ENCODE results near the gene TTC21A. TPM values are rescaled to one million over a fixed set of nuclear protein-coding genes. Genes with fewer than 3 reads are reported as not detected.

TTC21A gene
- total RNA-seq, 1 donor, result 3.8 TPM

DNA sequence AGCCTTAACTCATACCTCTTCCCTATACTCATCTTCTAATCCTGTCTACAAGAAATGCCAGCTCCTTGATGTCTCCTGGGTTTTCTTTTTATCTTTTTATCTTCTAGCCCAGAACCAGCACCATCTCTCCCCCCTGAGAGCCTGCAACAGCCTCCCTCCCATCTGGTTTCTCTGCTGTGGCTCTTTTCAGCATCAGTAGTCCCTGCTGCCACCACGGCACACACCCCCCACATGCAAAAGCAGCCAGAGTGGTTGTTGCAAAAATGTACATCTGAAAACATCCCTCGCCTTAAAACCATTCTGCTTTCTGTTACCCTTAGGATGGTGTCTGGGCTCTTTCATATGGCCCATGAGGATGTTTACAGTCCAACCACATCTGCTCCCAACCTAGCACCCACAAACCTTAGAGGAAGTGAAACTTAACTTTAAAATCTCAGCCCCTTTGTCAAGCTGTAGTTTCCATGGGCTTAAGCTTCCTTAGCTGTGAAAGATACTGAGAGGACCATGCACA lies 775 bp downstream of the TTC21A start:
- TF ChIP-seq, protein P1, sequence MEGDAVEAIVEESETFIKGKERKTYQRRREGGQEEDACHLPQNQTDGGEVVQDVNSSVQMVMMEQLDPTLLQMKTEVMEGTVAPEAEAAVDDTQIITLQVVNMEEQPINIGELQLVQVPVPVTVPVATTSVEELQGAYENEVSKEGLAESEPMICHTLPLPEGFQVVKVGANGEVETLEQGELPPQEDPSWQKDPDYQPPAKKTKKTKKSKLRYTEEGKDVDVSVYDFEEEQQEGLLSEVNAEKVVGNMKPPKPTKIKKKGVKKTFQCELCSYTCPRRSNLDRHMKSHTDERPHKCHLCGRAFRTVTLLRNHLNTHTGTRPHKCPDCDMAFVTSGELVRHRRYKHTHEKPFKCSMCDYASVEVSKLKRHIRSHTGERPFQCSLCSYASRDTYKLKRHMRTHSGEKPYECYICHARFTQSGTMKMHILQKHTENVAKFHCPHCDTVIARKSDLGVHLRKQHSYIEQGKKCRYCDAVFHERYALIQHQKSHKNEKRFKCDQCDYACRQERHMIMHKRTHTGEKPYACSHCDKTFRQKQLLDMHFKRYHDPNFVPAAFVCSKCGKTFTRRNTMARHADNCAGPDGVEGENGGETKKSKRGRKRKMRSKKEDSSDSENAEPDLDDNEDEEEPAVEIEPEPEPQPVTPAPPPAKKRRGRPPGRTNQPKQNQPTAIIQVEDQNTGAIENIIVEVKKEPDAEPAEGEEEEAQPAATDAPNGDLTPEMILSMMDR (IDR thresholded peaks at IDR 0.05; ENCODE audit: insufficient read depth, low read length), result no peak
- peak overlapping the region; percentile 93 for H3K4me3 ChIP-seq (ENCODE audit: low read depth, low read length)
- no peak for DNase-seq (ENCODE audit: low read depth)

DNA sequence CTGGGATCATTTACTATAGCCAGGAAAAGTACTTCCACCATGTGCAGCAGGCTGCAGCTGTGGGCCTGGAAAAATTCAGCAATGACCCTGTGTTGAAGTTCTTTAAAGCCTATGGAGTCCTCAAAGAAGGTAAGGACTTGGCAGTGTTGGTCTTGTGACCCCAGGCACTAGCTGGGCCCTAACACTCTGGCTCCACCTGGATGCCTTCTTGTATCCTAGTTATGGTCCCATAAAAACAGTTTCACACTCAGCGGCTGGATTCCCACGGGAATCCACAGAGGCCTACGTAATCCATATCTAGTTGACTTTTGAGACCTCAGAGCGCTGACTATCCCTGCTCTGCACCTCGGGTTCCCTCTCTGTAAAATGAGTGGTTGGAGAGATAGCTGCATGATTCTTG lies 1.6 kb downstream of the TTC21A start:
- H3K4me3 ChIP-seq (ENCODE audit: low read depth, low read length), result no peak overlapping the region
- DNase-seq (ENCODE audit: low read depth), result no peak
- TF ChIP-seq, protein P1 (IDR thresholded peaks at IDR 0.05; ENCODE audit: insufficient read depth, low read length), result no peak

DNA sequence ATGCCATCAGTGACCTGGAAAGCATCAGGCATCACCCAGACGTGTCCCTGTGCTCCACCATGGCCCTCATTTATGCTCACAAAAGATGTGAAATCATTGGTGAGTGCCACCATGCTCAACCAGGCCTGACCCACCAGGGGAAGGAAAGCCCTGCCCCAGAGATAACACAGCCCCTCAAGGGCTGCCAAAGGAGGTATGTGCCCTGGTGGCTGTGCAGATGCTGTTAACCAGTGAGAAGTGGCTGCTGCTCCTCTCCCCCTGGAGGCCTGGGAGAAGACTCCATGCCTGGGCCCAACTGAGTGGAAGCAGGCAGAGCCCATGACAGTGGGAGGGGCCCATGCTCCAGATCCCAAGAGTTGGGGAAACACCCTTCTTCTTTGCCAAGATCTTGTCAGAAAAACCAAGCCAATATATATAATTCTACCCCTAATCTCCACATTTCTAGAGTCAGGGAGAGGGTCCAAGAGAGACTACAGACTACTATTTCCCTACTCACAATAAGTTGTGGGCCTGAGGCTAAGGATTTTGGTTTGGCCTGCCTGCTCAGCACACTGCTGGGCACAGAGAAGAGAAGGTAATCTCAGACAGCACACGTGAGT lies 2.7 kb downstream of the TTC21A start:
- TF ChIP-seq, protein P1 (IDR thresholded peaks at IDR 0.05; ENCODE audit: insufficient read depth, low read length), result no peak
- DNase-seq (ENCODE audit: low read depth), result no peak
- H3K4me3 ChIP-seq (ENCODE audit: low read depth, low read length), result no peak overlapping the region

DNA sequence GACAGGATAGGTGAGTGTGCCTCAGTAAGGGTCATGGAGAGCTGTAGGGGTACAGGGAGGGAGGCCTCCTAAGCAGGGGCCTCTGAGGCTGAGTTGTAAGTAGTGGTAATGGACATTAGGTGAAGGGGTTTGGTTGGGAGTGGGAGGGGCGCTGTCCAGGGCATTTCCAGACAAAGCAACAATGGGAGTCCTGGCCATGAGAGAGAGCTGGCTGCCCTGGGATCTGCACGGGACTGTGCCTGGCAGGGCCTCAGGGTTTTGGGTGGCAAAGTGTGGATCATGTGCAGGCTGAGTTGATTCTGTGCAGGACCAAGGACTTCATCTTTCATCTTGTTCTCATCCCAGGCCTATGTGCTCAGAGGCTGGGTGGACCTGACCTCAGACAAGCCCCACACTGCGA lies 4.6 kb downstream of the TTC21A start:
- TF ChIP-seq, protein P1 (IDR thresholded peaks at IDR 0.05; ENCODE audit: insufficient read depth, low read length), result no peak
- DNase-seq (ENCODE audit: low read depth), result no peak
- no peak overlapping the region for H3K4me3 ChIP-seq (ENCODE audit: low read depth, low read length)

DNA sequence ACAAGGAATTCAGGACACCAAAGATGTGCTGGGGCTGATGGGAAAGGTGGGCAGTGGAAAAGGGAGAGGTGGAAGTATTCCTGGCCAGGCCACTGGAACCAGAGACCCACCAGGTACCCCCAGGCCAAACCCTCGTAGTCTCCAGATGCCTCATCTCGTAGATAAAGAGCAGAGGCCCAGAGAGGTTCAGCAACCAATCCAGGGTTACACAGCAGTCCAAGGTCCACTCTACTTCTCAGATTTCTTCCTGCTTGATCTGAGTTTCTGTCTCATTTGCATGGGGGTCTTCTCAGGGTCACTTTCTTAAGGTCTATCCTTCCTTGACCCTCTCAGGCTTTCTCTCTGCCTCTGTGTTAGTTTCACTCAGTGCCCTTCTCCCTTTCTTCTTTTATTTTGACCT lies 5.1 kb downstream of the TTC21A start:
- no peak for DNase-seq (ENCODE audit: low read depth)
- no peak overlapping the region for H3K4me3 ChIP-seq (ENCODE audit: low read depth, low read length)
- TF ChIP-seq, protein P1 (IDR thresholded peaks at IDR 0.05; ENCODE audit: insufficient read depth, low read length), result no peak

DNA sequence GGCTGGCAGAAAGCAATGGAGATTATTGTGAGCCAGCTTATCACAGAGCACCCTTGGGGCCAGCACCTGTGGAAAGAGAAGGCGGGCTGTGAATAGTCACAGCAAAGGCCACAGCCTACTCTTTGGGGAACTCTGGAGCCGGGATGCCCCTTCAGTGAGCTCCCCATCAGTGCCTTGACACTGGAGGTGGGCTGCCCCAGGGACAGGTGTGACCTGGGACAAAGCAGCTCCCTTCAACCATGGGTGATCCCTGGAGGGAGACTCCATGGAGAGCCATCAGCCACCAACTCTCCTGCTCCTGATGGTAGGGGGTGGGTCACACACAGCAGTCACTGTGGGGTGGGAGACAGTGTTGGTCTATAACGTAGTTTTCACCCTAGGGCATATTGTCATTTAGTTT lies 5.8 kb downstream of the TTC21A start:
- TF ChIP-seq, protein P1 (IDR thresholded peaks at IDR 0.05; ENCODE audit: insufficient read depth, low read length), result no peak
- DNase-seq (ENCODE audit: low read depth), result no peak
- H3K4me3 ChIP-seq (ENCODE audit: low read depth, low read length), result no peak overlapping the region

DNA sequence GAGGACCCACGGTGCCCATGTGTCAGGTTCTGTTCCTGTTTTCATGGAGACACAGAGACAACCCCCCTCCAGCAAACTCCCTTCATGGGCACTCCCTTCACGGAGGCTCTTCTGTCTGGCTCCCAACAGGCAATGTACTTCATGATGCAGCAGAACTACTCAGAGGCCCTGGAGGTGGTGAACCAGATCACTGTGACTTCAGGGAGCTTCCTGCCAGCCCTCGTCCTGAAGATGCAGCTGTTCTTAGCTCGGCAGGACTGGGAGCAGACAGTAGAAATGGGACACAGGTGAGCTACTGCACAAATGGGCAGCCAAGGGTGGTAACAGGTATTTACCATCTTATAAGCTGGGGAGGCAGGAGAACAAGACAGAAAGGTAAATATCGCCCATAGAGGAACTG lies 7.0 kb downstream of the TTC21A start:
- TF ChIP-seq, protein P1 (IDR thresholded peaks at IDR 0.05; ENCODE audit: insufficient read depth, low read length), result no peak
- H3K4me3 ChIP-seq (ENCODE audit: low read depth, low read length), result no peak overlapping the region
- DNase-seq (ENCODE audit: low read depth), result no peak
